GM12878 (cell line): ENCODE data around the gene HYAL1. TPM values are rescaled to one million over a fixed set of nuclear protein-coding genes. Genes with fewer than 3 reads are reported as not detected.

ENCODE experiments used
- ASH2L ChIP-seq: fragments of 300-600, 200-600 bp; sonication (generic); IDR thresholded peaks from 2 replicates; pipeline ENCODE4 v1.6.1; 2017; ENCODE audit warnings: low read depth, mild to moderate bottlenecking, borderline replicate concordance
- ATF7 ChIP-seq: fragments of 450-650 bp; IDR thresholded peaks from 2 replicates; pipeline ENCODE4 v1.6.1; 2016; ENCODE audit warnings: low read depth, mild to moderate bottlenecking
- CHD1 ChIP-seq: IDR thresholded peaks from 2 replicates; pipeline ENCODE4 v1.6.1; 2012; ENCODE audit warnings: low read depth, low read length, improper control_type of control experiment
- CHD4 ChIP-seq: fragments of 200-600 bp; sonication (generic); IDR thresholded peaks from 2 replicates; pipeline ENCODE4 v1.6.1; 2016; ENCODE audit warnings: mild to moderate bottlenecking
- EGR1 ChIP-seq, 2 experiments: IDR thresholded peaks; 1 replicate in 1 of 2; 2 replicates in 1 of 2; pipeline ENCODE4 v1.6.1; 2011 to 2012; ENCODE audit warnings: low read depth in 2 of 2, low read length in 2 of 2, borderline replicate concordance in 1 of 2, mild to moderate bottlenecking in 1 of 2, moderate library complexity in 1 of 2
- FOS ChIP-seq: IDR thresholded peaks from 3 replicates; pipeline ENCODE4 v1.6.1; 2011; ENCODE audit warnings: borderline replicate concordance; ENCODE audit not compliant: insufficient read length; ENCODE audit errors: extremely low read depth
- IKZF1 ChIP-seq: fragments of 450-650 bp; conservative IDR thresholded peaks from 2 replicates; pipeline ENCODE4 v1.6.1; 2017; ENCODE audit warnings: antibody characterized with exemption, mild to moderate bottlenecking
- JUND ChIP-seq: IDR thresholded peaks from 2 replicates; pipeline ENCODE4 v1.6.1; 2012; ENCODE audit warnings: low read depth, mild to moderate bottlenecking, low read length, improper control_type of control experiment, moderate library complexity
- LARP7 ChIP-seq: fragments of 450-650 bp; IDR thresholded peaks from 2 replicates; pipeline ENCODE4 v1.6.1; 2017; ENCODE audit warnings: mild to moderate bottlenecking
- NFYB ChIP-seq: IDR thresholded peaks from 2 replicates; pipeline ENCODE4 v1.6.1; 2011; ENCODE audit warnings: low read depth, mild to moderate bottlenecking, low read length, improper control_type of control experiment, moderate library complexity; ENCODE audit not compliant: insufficient read depth
- NR2C2 ChIP-seq: IDR thresholded peaks from 2 replicates; pipeline ENCODE4 v1.6.1; 2011; ENCODE audit warnings: borderline replicate concordance, low read depth; ENCODE audit not compliant: control insufficient read depth, insufficient read length
- PAX5 ChIP-seq: IDR thresholded peaks from 2 replicates; pipeline ENCODE4 v1.6.1; 2011; ENCODE audit warnings: low read depth, low read length, borderline replicate concordance
- POLR2AphosphoS2 ChIP-seq: IDR thresholded peaks from 2 replicates; pipeline ENCODE4 v1.6.1; 2011; ENCODE audit warnings: low read depth, mild to moderate bottlenecking, low read length, improper control_type of control experiment, moderate library complexity
- RBBP5 ChIP-seq: fragments of 200-600 bp; sonication (generic); conservative IDR thresholded peaks from 2 replicates; pipeline ENCODE4 v1.6.1; 2016
- RCOR1 ChIP-seq: conservative IDR thresholded peaks from 2 replicates; pipeline ENCODE4 v1.6.1; 2012; ENCODE audit warnings: low read depth, low read length, improper control_type of control experiment
- SPI1 ChIP-seq: IDR thresholded peaks from 2 replicates; pipeline ENCODE4 v1.6.1; 2011; ENCODE audit warnings: low read depth, mild to moderate bottlenecking, low read length, moderate library complexity, borderline replicate concordance; ENCODE audit not compliant: insufficient read depth
- TCF12 ChIP-seq: IDR thresholded peaks from 2 replicates; pipeline ENCODE4 v1.6.1; 2011; ENCODE audit warnings: low read depth, mild to moderate bottlenecking, low read length
- TCF3 ChIP-seq: IDR thresholded peaks from 2 replicates; pipeline ENCODE4 v1.6.1; 2012; ENCODE audit warnings: low read depth, mild to moderate bottlenecking, low read length, borderline replicate concordance; ENCODE audit not compliant: insufficient read depth
- YBX1 ChIP-seq: fragments of 450-650 bp; IDR thresholded peaks from 2 replicates; pipeline ENCODE4 v1.6.1; 2016; ENCODE audit warnings: antibody characterized with exemption
- ZNF207 ChIP-seq: fragments of 450-650 bp; IDR thresholded peaks from 2 replicates; pipeline ENCODE4 v1.6.1; 2014; ENCODE audit warnings: antibody characterized with exemption, mild to moderate bottlenecking, borderline replicate concordance
- ZNF274 ChIP-seq: IDR thresholded peaks from one replicate; pipeline ENCODE4 v1.8.0; 2011; ENCODE audit not compliant: insufficient read length, insufficient read depth
- polyA plus RNA-seq, 11 experiments: library from polyadenylated mRNA; depleted of rRNA in 4 of 11; unstranded in 6 of 11; stranded (reverse) in 5 of 11; fragments of >200 nt; fragmentation: Nextera tagmentation in 4 of 11; fragmentation: Illumina TruSeq in 1 of 11; extraction: Ambion mirVana in 4 of 11; extraction: Trizol in 1 of 11; gene quantifications; 1 replicate in 1 of 11; 2 replicates in 10 of 11; pipeline versions ENCODE4 v1.2.1 to v1.2.3, GENCODE V29; 2011 to 2016; ENCODE audit warnings: inconsistent platforms in 2 of 11, missing spikeins in 2 of 11, low read depth in 1 of 11
- total RNA-seq, 4 experiments: library from RNA; depleted of rRNA in 3 of 4; stranded (reverse); fragments of >200 nt in 3 of 4; fragmentation: Illumina TruSeq in 1 of 4; extraction: Trizol in 1 of 4; gene quantifications; 2 replicates each; pipeline versions ENCODE4 v1.2.1 to v1.2.3, GENCODE V29; 2013 to 2021
- TF ChIP-seq, protein P1 (sequence below): fragments of 150-350 bp; IDR thresholded peaks from 2 replicates; pipeline ENCODE4 v1.6.1; 2016; ENCODE audit warnings: low read depth, low read length
- TF ChIP-seq, protein P2 (sequence below): IDR thresholded peaks from 2 replicates; pipeline ENCODE4 v1.6.1; 2012; ENCODE audit warnings: low read depth, low read length, improper control_type of control experiment

The HYAL1 gene
- total and polyA plus RNA-seq, 10 of the 15 experiments (the other 5 are each of a cell fraction or from before 2014, with no cell fraction given) = 0.04 to 0.55 (median 0.18) TPM; not detected in 2

DNA sequence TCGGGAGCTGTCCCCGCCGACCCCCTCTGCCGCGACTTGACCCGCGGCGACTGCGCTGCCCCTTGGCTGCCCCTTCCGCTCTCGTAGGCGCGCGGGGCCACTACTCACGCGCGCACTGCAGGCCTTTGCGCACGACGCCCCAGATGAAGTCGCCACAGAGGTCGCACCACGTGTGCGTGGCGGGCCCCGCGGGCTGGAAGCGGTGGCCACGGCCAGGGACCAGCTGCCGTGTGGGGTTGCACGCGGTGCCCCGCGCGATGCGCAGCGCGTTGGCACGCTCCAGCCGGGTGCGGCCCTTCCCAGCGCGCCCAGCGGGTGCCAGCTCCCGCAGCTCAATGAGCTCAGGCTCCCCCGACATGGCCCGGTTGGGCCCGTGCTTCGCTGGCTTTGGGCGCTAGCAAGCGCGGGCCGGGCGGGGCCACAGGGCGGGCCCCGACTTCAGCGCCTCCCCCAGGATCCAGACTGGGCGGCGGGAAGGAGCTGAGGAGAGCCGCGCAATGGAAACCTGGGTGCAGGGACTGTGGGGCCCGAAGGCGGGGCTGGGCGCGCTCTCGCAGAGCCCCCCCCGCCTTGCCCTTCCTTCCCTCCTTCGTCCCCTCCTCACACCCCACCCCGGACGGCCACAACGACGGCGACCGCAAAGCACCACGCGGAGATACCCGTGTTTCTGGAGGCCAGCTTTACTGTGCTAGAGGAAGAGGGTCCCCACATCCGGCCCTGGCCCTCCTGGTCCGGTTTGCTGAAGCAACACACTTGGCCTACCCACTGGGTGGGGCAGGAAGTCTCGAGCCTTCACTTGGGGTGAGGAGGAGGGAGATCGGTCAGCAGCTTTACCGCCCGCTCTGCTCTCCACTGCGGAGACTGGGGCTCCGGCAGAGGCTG, 37.3 kb upstream of the HYAL1 start, which contains the start of gene RASSF1 (continued):
- TF ChIP-seq NR2C2 (no peak), JUND (no peak), ZNF207 (no peak), ASH2L (no peak), NFYB (0 out of 2 replicates have a peak, but pooled peaks have one; percentile 39), ATF7 (no peak), FOS (no peak), PAX5 (peak; percentile 25; the same call in 1 of the 2 replicates), POLR2AphosphoS2 (no peak), RCOR1 (no peak), TCF12 (0 out of 2 replicates have a peak, but pooled peaks have one; percentile 2), TCF3 (peak; percentile 35; the same call in 1 of the 2 replicates), CHD1 (0 out of 2 replicates have a peak, but pooled peaks have one; percentile 27), EGR1 (IDR thresholded peaks at IDR 0.05; ENCODE audit: borderline replicate concordance in 1 of 2, low read depth in 2 of 2, low read length in 2 of 2) (peak in 1 of 2 experiments; percentile 23; a peak in 1 of 3 replicates), LARP7 (peak; percentile 94), SPI1 (no peak), IKZF1 (peak; percentile 68), RBBP5 (no peak), CHD4 (no peak), YBX1 (no peak), ZNF274 (no peak)
- TF ChIP-seq, protein P1, sequence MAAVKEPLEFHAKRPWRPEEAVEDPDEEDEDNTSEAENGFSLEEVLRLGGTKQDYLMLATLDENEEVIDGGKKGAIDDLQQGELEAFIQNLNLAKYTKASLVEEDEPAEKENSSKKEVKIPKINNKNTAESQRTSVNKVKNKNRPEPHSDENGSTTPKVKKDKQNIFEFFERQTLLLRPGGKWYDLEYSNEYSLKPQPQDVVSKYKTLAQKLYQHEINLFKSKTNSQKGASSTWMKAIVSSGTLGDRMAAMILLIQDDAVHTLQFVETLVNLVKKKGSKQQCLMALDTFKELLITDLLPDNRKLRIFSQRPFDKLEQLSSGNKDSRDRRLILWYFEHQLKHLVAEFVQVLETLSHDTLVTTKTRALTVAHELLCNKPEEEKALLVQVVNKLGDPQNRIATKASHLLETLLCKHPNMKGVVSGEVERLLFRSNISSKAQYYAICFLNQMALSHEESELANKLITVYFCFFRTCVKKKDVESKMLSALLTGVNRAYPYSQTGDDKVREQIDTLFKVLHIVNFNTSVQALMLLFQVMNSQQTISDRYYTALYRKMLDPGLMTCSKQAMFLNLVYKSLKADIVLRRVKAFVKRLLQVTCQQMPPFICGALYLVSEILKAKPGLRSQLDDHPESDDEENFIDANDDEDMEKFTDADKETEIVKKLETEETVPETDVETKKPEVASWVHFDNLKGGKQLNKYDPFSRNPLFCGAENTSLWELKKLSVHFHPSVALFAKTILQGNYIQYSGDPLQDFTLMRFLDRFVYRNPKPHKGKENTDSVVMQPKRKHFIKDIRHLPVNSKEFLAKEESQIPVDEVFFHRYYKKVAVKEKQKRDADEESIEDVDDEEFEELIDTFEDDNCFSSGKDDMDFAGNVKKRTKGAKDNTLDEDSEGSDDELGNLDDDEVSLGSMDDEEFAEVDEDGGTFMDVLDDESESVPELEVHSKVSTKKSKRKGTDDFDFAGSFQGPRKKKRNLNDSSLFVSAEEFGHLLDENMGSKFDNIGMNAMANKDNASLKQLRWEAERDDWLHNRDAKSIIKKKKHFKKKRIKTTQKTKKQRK = no peak
- TF ChIP-seq, protein P2, sequence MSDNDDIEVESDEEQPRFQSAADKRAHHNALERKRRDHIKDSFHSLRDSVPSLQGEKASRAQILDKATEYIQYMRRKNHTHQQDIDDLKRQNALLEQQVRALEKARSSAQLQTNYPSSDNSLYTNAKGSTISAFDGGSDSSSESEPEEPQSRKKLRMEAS = peak; percentile 65
